Measurements from ENCODE around the gene LAMB2.

Gene LAMB2

GRCh38 chr3:49120096-49120437 is 12.8 kb downstream of the LAMB2 start:
- no peak for DNase-seq

- no peak for DNase-seq
These were observed 13.4 kb downstream of the LAMB2 start for GRCh38 chr3:49119439-49119838.

GRCh38 chr3:49119036-49119435 is 13.8 kb downstream of the LAMB2 start:
- no peak for DNase-seq

GRCh38 chr3:49112262-49112661 is 20.6 kb downstream of the LAMB2 start:
- DNase-seq: no peak

GRCh38 chr3:49111347-49111746 is 21.5 kb downstream of the LAMB2 start:
- DNase-seq: no peak

GRCh38 chr3:49110780-49111179 is 22.1 kb downstream of the LAMB2 start:
- no peak for DNase-seq

GRCh38 chr3:49108346-49108745 is 24.5 kb downstream of the LAMB2 start:
- DNase-seq: no peak

- peak; percentile 89 to 94 for DNase-seq
These were observed 28.2 kb downstream of the LAMB2 start, which contains the start of gene QARS1 for GRCh38 chr3:49104427-49105291. Gene QARS1 (minus strand): TSS chr3:49104757. CDS start chr3:49104733, 24 bp downstream.

- no peak for DNase-seq
These were observed 28.8 kb downstream of the LAMB2 start for GRCh38 chr3:49104052-49104426.

GRCh38 chr3:49100046-49100615 is 32.7 kb downstream of the LAMB2 start:
- no peak for DNase-seq

- DNase-seq: no peak
These were observed 33.8 kb downstream of the LAMB2 start for GRCh38 chr3:49098910-49099630.

GRCh38 chr3:49098429-49098828 is 34.4 kb downstream of the LAMB2 start:
- DNase-seq: peak; percentile 94 to 95

GRCh38 chr3:49093853-49094767 is 38.7 kb downstream of the LAMB2 start, which contains the start of gene QRICH1:
Gene QRICH1 (minus strand): TSS chr3:49094071. CDS start chr3:49077017, 17,054 bp downstream.
- DNase-seq: peak; percentile 96 to 97

- peak; percentile 42 to 49 for DNase-seq
These were observed 39.7 kb downstream of the LAMB2 start for GRCh38 chr3:49092938-49093852.

GRCh38 chr3:49081429-49081828 is 51.4 kb downstream of the LAMB2 start:
- DNase-seq: no peak

GRCh38 chr3:49079270-49079669 is 53.6 kb downstream of the LAMB2 start:
- DNase-seq: no peak

- no peak for DNase-seq
These were observed 56.2 kb downstream of the LAMB2 start for GRCh38 chr3:49076646-49077045.

- DNase-seq: no peak
These were observed 56.7 kb downstream of the LAMB2 start for GRCh38 chr3:49076116-49076515.

All from SHP77 (cell line).